GM12873 (cell line): ENCODE data around the gene NRCAM.

Experiments used
- TF ChIP-seq, protein P1 (sequence below): IDR thresholded peaks from 2 replicates; pipeline ENCODE4 v1.5.1; 2012; ENCODE audit warnings: low read depth, mild to moderate bottlenecking, moderate library complexity, low read length, control low read depth; ENCODE audit not compliant: insufficient read depth; ENCODE audit errors: missing control alignments

NRCAM gene

DNA sequence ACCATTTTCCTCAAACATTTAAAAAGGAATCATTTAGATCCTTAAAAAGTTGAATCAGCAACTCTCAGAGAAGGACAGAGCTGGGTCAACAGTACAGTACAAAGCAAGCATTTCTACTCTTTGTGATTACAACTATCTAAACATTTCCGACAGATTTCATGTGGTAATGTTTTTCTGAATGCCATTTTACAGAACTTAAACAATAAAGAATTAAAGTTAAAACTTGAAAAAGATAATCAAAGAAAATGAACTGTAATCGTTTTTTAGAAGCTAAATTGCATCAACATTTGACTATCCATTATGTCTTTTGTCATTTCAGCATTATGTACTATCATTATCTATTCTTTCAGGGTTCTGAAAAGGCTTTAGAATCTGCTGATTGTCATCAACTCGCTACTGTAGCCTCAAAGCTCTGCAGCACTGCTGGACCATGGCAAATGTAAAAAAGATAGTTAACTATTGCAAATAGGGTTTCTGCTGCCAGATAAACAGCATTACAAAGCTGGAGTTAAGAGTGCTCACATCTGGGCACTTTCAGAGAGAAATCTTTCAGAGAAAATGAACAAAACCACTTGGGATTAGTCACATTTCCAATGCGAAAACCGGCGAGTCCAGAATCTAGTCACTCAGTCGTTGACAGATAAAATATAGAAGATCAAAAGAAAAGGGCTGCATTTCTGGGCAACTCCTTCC lies 165.6 kb downstream of the NRCAM start:
- TF ChIP-seq, protein P1, sequence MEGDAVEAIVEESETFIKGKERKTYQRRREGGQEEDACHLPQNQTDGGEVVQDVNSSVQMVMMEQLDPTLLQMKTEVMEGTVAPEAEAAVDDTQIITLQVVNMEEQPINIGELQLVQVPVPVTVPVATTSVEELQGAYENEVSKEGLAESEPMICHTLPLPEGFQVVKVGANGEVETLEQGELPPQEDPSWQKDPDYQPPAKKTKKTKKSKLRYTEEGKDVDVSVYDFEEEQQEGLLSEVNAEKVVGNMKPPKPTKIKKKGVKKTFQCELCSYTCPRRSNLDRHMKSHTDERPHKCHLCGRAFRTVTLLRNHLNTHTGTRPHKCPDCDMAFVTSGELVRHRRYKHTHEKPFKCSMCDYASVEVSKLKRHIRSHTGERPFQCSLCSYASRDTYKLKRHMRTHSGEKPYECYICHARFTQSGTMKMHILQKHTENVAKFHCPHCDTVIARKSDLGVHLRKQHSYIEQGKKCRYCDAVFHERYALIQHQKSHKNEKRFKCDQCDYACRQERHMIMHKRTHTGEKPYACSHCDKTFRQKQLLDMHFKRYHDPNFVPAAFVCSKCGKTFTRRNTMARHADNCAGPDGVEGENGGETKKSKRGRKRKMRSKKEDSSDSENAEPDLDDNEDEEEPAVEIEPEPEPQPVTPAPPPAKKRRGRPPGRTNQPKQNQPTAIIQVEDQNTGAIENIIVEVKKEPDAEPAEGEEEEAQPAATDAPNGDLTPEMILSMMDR = no peak

DNA sequence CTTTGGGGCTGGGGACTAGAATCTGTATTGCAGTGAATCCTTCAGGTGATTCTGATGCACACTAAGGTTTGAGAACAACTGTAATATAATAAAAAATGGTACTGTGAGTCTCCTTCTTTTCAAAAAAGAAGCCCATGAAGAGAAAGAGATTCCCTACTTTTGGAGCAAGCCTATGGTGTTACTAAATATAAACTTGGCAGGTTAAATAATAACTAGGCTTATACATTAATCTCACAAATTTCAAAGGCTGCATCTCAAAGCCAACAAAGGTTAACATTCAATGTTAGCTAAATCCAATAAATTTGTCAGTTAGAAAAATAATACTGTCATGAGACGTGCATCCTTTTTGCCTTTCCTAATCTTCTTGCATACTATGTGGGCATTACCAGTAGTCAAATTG lies 166.4 kb downstream of the NRCAM start:
- TF ChIP-seq, protein P1 = no peak

DNA sequence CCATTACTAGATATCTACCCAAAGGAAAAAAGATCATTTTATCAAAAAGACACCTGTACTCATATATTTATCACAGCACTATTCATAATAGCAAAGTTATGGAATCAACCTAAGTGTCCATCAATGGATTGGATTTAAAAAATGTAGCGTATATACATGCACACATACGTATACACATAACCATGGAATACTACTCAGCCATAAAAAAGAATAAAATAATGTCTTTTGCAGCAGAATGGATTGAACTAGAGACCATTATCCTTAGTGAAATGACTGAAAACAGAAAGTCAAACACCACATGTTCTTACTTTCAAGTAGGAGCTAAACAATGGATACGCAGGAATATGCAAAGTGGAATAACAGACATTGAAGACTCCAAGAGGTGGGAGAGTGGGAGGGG lies 168.4 kb downstream of the NRCAM start:
- TF ChIP-seq, protein P1 = no peak

DNA sequence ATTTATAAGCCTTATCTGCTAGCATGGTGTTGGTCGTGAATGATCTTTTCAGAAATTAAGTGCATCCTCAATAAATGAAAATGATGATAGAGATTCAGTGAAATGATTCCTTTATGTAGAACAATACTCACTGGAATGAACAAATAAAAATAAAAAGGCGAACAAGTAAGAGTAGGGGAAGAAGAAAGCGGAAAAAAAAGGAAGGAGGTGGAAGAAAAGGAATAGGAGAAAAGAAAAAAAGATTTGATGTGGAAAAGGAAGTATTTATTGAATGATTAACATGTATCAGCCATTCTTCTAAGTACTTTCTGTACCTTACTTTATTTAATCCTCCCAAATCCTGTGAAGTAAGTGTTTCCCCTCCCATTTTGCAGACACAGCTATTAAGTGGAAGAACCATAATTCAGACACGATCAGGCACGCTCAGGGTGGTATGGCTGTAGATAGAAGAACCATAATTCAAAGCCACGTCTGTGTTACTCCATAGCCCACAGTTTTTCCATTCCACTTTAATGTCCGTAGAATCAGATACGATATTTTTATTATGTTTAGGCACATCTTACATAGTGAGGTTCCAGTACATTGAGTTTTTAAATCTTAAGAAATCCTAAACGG lies 169.8 kb downstream of the NRCAM start:
- TF ChIP-seq, protein P1 = no peak

DNA sequence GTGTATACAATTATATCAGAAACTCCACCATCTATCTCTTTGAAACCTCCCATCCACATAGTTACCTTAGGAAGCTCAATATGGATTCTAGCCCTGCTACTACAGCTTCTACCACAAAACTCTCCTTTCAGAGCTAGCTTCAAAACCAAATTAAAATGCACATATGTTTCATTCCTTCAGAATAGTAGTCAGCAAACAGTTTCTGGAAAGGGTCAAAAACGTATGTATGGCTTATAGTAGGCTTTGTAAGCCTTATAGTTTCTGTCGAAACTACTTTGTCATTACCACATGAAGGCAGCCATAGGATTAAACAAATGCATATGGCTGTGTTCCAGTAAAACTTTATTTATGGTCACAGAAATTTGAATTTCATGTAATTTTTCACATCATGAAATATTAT lies 170.5 kb downstream of the NRCAM start:
- TF ChIP-seq, protein P1 = no peak

DNA sequence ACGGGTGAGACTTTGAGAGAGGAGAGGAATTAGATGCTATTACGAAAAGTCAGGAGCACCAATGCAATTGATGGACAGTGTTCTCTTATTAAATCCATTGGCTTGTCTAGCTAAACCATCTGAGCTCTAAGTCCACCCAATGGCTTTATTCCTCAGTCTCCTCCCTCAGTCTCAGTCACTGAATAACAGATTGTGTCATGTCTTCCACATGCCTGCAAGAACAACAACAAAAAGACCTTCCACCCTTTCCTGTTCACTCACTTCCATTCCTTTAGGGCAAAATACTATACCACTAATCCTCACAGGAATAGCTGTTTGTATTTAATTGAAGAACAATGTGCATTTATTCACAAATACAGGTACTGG lies 171.2 kb downstream of the NRCAM start:
- TF ChIP-seq, protein P1 = no peak

DNA sequence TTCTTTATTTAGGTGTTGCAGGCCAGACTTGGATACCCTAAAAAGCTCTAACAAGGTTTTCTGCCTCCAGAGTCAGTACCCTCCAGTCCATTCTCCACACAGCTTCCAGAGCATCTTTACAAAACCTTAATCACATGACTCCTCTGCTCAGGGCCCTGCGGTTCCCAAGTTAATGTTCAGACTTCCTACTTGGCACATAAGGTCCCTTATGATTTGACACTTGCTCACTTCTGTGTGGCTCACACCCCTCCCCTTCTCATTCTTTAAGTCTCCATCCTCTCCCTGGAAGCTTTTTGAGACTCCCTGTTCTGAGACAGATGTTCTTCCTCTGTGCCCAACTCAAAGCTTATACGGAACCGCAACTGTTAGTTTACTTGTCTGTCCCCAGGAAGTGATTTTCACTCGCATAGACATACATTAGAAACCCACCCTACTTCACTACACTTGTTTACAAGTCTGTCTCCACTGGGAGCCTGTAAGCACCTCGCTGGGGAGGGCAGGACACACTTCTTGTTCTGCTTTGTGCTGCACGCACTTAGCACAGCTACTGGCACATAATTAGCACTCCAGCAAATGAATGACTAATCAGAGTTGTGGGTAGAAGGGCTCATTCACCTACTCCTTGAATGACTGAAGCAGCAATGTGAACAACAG lies 171.8 kb downstream of the NRCAM start:
- TF ChIP-seq, protein P1 = no peak
